Hepatocyte (in vitro differentiated cells): ENCODE measurements around the gene WDR33. TPM values are rescaled to one million over a fixed set of nuclear protein-coding genes. Genes with fewer than 3 reads are reported as not detected.
A peak's percentile ranks its signal among the peaks of the same experiment; 100 is the strongest.

Experiments used
- DNase-seq: peaks from one replicate; pipeline ENCODE4 v3.0.0-alpha.2; 2016; ENCODE audit warnings: low spot score
- H2AFZ ChIP-seq: fragments of 200-600 bp; sonication (generic); 2 replicates; pipeline ENCODE4 v1.6.0; 2016; ENCODE audit warnings: antibody characterized with exemption, mild to moderate bottlenecking
- H3K27ac ChIP-seq: fragments of 200-600 bp; sonication (generic); 2 replicates; pipeline ENCODE4 v1.5.1; 2016; ENCODE audit warnings: mild to moderate bottlenecking
- H3K27me3 ChIP-seq: fragments of 200-600 bp; sonication (generic); 2 replicates; pipeline ENCODE4 v1.6.1; 2016
- H3K36me3 ChIP-seq: fragments of 200-600 bp; sonication (generic); replicated peaks from 2 replicates; pipeline ENCODE4 v1.5.1; 2016; ENCODE audit warnings: low read depth; ENCODE audit not compliant: insufficient read depth
- H3K4me1 ChIP-seq: fragments of 200-600 bp; sonication (generic); 2 replicates; pipeline ENCODE4 v1.5.1; 2016; ENCODE audit warnings: mild to moderate bottlenecking, moderate library complexity; ENCODE audit not compliant: insufficient read depth
- H3K4me2 ChIP-seq: fragments of 200-600 bp; sonication (generic); 2 replicates; pipeline ENCODE4 v1.6.0; 2016
- H3K4me3 ChIP-seq: fragments of 200-600 bp; sonication (generic); 2 replicates; pipeline ENCODE4 v1.5.1; 2016; ENCODE audit warnings: mild to moderate bottlenecking
- H3K79me2 ChIP-seq: fragments of 200-600 bp; sonication (generic); 2 replicates; pipeline ENCODE4 v1.6.0; 2017; ENCODE audit warnings: mild to moderate bottlenecking
- H3K9me2 ChIP-seq: fragments of 200-600 bp; sonication (generic); replicated peaks from 2 replicates; pipeline ENCODE4 v1.6.0; 2017; ENCODE audit warnings: mild to moderate bottlenecking; ENCODE audit not compliant: insufficient read depth
- H3K9me3 ChIP-seq: fragments of 200-600 bp; sonication (generic); 2 replicates; pipeline ENCODE4 v1.5.1; 2016; ENCODE audit warnings: low read depth, mild to moderate bottlenecking
- H4K20me1 ChIP-seq: fragments of 200-600 bp; sonication (generic); 2 replicates; pipeline ENCODE4 v1.6.0; 2016; ENCODE audit warnings: mild to moderate bottlenecking; ENCODE audit not compliant: insufficient read depth, poor library complexity, severe bottlenecking
- CTCF ChIP-seq: fragments of 200-600 bp; sonication (generic); IDR thresholded peaks from 2 replicates; pipeline ENCODE4 v1.5.1; 2016; ENCODE audit warnings: antibody characterized with exemption, mild to moderate bottlenecking; ENCODE audit not compliant: poor library complexity
- EZH2 ChIP-seq: fragments of 200-600 bp; sonication (generic); IDR thresholded peaks from 2 replicates; pipeline ENCODE4 v1.6.1; 2016; ENCODE audit warnings: antibody characterized with exemption, mild to moderate bottlenecking, borderline replicate concordance
- EZH2phosphoT487 ChIP-seq: fragments of 200-600 bp; sonication (generic); IDR thresholded peaks from one replicate; pipeline ENCODE4 v1.6.1; 2018; ENCODE audit warnings: antibody characterized with exemption, mild to moderate bottlenecking, low read depth, moderate library complexity; ENCODE audit not compliant: unreplicated experiment, severe bottlenecking
- WGBS: methylation state at CpG from one replicate; pipeline ENCODE4 v1.1.6; 2016; ENCODE audit warnings: low lambda C conversion rate; ENCODE audit errors: missing lambda C conversion rate; 5-methylcytosine and 5-hydroxymethylcytosine counted together
- polyA plus RNA-seq: library from polyadenylated mRNA; unstranded; fragments of >200 nt; fragmentation: Nextera tagmentation; extraction: Ambion mirVana; gene quantifications from 2 replicates; pipeline ENCODE4 v1.2.1, GENCODE V29; 2016
- total RNA-seq: library from RNA; depleted of rRNA; stranded (reverse); fragments of >200 nt; gene quantifications from 2 replicates; pipeline ENCODE4 v1.2.3, GENCODE V29; 2014

Gene WDR33
- total and polyA plus RNA-seq, 2 experiments from 2014 or later: 43.3 to 47.5 TPM

- H3K9me3 ChIP-seq: no peaks in the 10 kb centered on the region
- peaks cover 26% of the 10 kb centered on the region for H3K79me2 ChIP-seq
- peak overlapping the region; percentile 99 for H3K27ac ChIP-seq
- peaks cover 10% of the 10 kb centered on the region for H4K20me1 ChIP-seq
- peaks cover 19% of the 10 kb centered on the region for H3K4me1 ChIP-seq
- H3K4me2 ChIP-seq: peak overlapping the region; percentile 81
- no peaks in the 10 kb centered on the region for H3K36me3 ChIP-seq
- WGBS: 3% methylated on average over 47 of the region's 108 CpGs
- H3K9me2 ChIP-seq: no peaks in the 10 kb centered on the region
- TF ChIP-seq CTCF: no peak
- TF ChIP-seq EZH2phosphoT487: no peak
- no peak for TF ChIP-seq EZH2
- peak; percentile 91 for DNase-seq
- H3K4me3 ChIP-seq: peak overlapping the region; percentile 65
- H2AFZ ChIP-seq: peak overlapping the region; percentile 21
- no peaks in the 10 kb centered on the region for H3K27me3 ChIP-seq
Observed at GRCh38 chr2:127701651-127702394, 109.1 kb downstream of the WDR33 start.

GRCh38 chr2:127701193-127701650 lies 109.7 kb downstream of the WDR33 start, which contains the start of gene SFT2D3:
Gene SFT2D3 (plus strand): TSS chr2:127701497. CDS start chr2:127701529, 32 bp downstream.
- Histone ChIP-seq H3K79me2 (peaks cover 26% of the 10 kb centered on the region), H3K4me3 (peak within 1 kb of the TSS; percentile 65), H3K4me1 (peaks cover 19% of the 10 kb centered on the region), H3K9me2 (no peaks in the 10 kb centered on the region), H2AFZ (peak within 1 kb of the TSS; percentile 63), H3K36me3 (no peaks in the 10 kb centered on the region), H3K9me3 (no peaks in the 10 kb centered on the region), H3K4me2 (peak within 1 kb of the TSS; percentile 81), H3K27me3 (no peaks in the 10 kb centered on the region), H3K27ac (peak within 1 kb of the TSS; percentile 99), H4K20me1 (peaks cover 10% of the 10 kb centered on the region)
- DNase-seq: peak; percentile 95
- 2% methylated on average over 38 of the region's 44 CpGs for WGBS
- no peak for TF ChIP-seq EZH2phosphoT487

- DNase-seq: peak; percentile 92
- Histone ChIP-seq H3K4me2 (peak overlapping the region; percentile 81), H3K9me3 (no peaks in the 10 kb centered on the region), H3K36me3 (no peaks in the 10 kb centered on the region), H3K4me3 (peak overlapping the region; percentile 27), H3K4me1 (peaks cover 19% of the 10 kb centered on the region), H4K20me1 (peaks cover 10% of the 10 kb centered on the region), H3K27ac (peak overlapping the region; percentile 99), H2AFZ (peak overlapping the region; percentile 63), H3K9me2 (no peaks in the 10 kb centered on the region), H3K27me3 (no peaks in the 10 kb centered on the region), H3K79me2 (peaks cover 26% of the 10 kb centered on the region)
- 46% methylated on average over 17 of the region's 17 CpGs for WGBS
- TF ChIP-seq EZH2phosphoT487 (no peak), EZH2 (no peak), CTCF (no peak)
Observed at GRCh38 chr2:127700527-127701192, 110.3 kb downstream of the WDR33 start.
